Right atrium auricular region (tissue), 2 donors: ENCODE data around the gene PPP1R3E. TPM values are rescaled to one million over a fixed set of nuclear protein-coding genes. Genes with fewer than 3 reads are reported as not detected.
A peak's percentile ranks its signal among the peaks of the same experiment; 100 is the strongest.

ENCODE experiments used
- DNase-seq: peaks from one replicate; pipeline ENCODE4 v3.0.0-alpha.2; 2019; ENCODE audit warnings: low spot score
- H3K27ac ChIP-seq, 2 donors: fragments of 200-600 bp; sonication (generic); 1 replicate in 1 of 2; 2 replicates in 1 of 2; pipeline ENCODE4 v1.5.1; 2016 to 2019
- H3K27me3 ChIP-seq, 2 donors: fragments of 200-600 bp; sonication (generic); one replicate each; pipeline versions ENCODE4 v1.5.1 to v1.6.0; 2017 to 2019
- H3K36me3 ChIP-seq: fragments of 200-600 bp; sonication (generic); one replicate; pipeline ENCODE4 v1.5.1; 2016
- H3K4me1 ChIP-seq, 2 donors: fragments of 200-600 bp; sonication (generic); one replicate each; pipeline versions ENCODE4 v1.5.1 to v1.6.0; 2017 to 2019
- H3K4me3 ChIP-seq, 2 donors: fragments of 200-600 bp; sonication (generic); 1 replicate in 1 of 2; 2 replicates in 1 of 2; pipeline ENCODE4 v1.5.1; 2017 to 2019; ENCODE audit warnings: mild to moderate bottlenecking in 1 of 2, moderate library complexity in 1 of 2
- H3K9me3 ChIP-seq, 2 donors: fragments of 200-600 bp; sonication (generic); one replicate each; pipeline ENCODE4 v1.5.1; 2019
- CTCF ChIP-seq, 2 donors: fragments of 200-600 bp; sonication (generic); IDR thresholded peaks; one replicate each; pipeline ENCODE4 v1.5.1; 2019; ENCODE audit warnings: antibody characterized with exemption in 2 of 2
- total RNA-seq, 2 donors: library from RNA; depleted of rRNA; stranded (reverse); fragments of >200 nt; gene quantifications; one replicate each; pipeline ENCODE4 v1.1.0, GENCODE V29; 2016

Gene PPP1R3E
- total RNA-seq, 2 donors from 2014 or later, result 2.7 to 3.9 TPM

DNA sequence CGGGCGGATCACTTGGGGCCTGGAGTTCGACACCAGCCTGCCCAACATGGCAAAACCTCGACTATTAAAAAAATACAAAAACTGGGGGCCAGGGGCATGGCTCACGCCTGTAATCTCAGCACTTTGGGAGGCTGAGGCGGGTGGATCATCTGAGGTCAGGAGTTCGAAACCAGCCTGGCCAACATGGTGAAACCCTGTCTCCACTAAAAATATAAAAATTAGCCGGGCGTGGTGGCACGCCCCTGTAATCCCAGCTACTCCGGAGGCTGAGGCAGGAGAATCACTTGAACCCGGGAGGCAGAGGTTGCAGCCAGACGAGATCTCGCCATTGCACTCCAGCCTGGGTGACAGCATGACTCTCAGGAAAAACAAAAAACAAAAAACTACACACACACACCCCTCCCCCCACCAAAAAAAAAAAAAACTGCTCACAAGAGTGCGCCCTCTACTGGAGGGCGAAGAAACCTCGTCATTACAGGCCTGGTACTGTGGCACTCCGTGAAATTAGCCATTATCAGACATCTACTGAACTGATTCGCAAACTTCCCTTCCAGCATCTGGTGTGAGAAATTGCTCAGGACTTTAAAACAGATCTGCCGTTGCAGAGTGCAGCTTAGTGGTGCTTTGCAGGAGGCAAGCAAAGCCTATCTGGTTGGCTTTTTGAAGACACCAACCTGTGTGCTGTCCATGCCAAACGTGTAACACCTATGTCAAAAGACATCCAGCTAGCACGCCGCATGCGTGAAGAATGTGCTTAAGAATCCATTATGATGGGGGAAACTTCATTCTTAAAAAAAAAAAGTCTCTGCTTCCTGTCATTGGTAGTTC is 7.7 kb downstream of the PPP1R3E start:
- Histone ChIP-seq H3K4me3 (no peak overlapping the region), H3K9me3 (no peaks in the 10 kb centered on the region), H3K36me3 (no peaks in the 10 kb centered on the region), H3K27me3 (no peaks in the 10 kb centered on the region), H3K27ac (no peak overlapping the region), H3K4me1 (peaks cover 0 to 21% of the 10 kb centered on the region in 2 donors)
- DNase-seq, result peak; percentile 54
- TF ChIP-seq CTCF (IDR thresholded peaks at IDR 0.05), result peak; percentile 90 to 95

DNA sequence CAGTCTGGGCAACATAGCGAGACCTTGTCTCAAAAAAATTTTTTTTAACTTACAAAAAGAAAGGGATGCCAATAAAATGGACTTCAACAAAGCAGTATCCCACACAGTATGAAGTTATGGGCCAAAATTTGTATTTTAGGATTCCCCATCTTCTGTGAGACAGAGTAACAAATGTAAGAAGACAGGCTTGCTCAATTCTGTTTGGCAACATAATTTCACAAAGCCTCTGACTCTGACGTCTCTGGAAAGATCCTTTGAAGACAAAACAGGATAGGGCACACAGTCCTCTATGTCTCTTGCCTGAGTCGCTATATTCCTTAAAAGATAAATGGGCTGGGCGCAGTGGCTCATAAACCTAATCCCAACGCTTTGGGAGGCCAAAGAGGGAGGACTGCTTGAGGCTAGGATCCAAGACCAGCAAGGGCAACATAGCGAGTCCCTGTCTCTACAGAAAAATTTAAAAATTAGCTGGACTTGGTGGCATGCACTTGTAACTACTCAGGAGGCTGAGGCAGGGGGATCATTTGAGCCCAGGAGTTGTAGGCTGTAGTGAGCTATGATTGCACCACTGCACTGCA is 15.7 kb downstream of the PPP1R3E start:
- DNase-seq, result no peak
- Histone ChIP-seq H3K27me3 (no peaks in the 10 kb centered on the region), H3K4me3 (peak overlapping the region; percentile 51 to 98), H3K36me3 (no peaks in the 10 kb centered on the region), H3K27ac (peak overlapping the region; percentile 96 to 99), H3K4me1 (peaks cover 0 to 28% of the 10 kb centered on the region in 2 donors), H3K9me3 (no peaks in the 10 kb centered on the region)
- no peak for TF ChIP-seq CTCF (IDR thresholded peaks at IDR 0.05)

- H3K9me3 ChIP-seq, result no peaks in the 10 kb centered on the region
Measured at GRCh38 chr14:23286020-23286901, 16.4 kb downstream of the PPP1R3E start, which contains the start of gene HOMEZ. Gene HOMEZ (minus strand): TSS chr14:23286132. CDS start chr14:23285952, 180 bp downstream.

DNA sequence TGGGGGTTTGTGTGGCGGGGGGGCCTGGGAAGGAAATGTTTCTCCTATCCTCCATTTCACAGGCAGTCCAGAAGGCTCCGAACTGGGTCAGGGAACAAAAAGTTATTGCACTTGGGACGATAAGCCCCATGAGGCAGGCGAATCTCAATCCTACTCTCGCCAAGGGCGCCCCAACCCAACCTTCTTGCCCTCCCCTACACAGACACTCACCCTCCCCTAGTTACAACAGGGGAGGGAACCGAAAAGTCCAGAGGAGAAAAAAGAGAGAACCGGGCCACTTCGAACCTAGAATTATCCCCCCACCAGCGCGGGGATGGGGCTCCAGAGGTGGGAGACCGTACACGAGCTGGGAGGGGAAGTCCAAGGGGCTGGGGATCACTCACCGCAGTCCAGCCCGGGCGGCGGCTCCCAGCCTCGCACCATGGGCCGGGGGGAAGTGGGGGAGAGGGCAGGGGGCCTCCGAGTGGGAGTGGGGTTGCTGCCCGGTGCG is 17.1 kb downstream of the PPP1R3E start:
- Histone ChIP-seq H3K4me1 (peaks cover 0 to 28% of the 10 kb centered on the region in 2 donors), H3K4me3 (peak overlapping the region; percentile 85 to 98), H3K36me3 (no peaks in the 10 kb centered on the region), H3K27me3 (no peaks in the 10 kb centered on the region), H3K9me3 (no peaks in the 10 kb centered on the region), H3K27ac (peak overlapping the region; percentile 96 to 99)
- TF ChIP-seq CTCF (IDR thresholded peaks at IDR 0.05), result no peak
- DNase-seq, result no peak

More at GRCh38 chr14:23286020-23286901, 16.4 kb downstream of the PPP1R3E start, which contains the start of gene HOMEZ:
- TF ChIP-seq CTCF (IDR thresholded peaks at IDR 0.05), result no peak
- peak; percentile 100 for DNase-seq
- H3K27me3 ChIP-seq, result no peaks in the 10 kb centered on the region
- peak within 1 kb of the TSS; percentile 96 to 99 for H3K27ac ChIP-seq
- H3K4me3 ChIP-seq, result peak within 1 kb of the TSS; percentile 85 to 98
- peaks cover 0 to 28% of the 10 kb centered on the region in 2 donors for H3K4me1 ChIP-seq
- no peaks in the 10 kb centered on the region for H3K36me3 ChIP-seq
